Peyer's patch (tissue), 4 donors: ENCODE data around the gene CGN.

Experiments used
- CTCF ChIP-seq, 6 experiments: fragments of 450-650 bp in 4 of 6; fragments of 200-600 bp in 2 of 6; sonication (generic) in 1 of 6; IDR thresholded peaks; one replicate each; pipeline ENCODE4 v1.5.1; 2017 to 2019; ENCODE audit warnings: antibody characterized with exemption in 6 of 6, mild to moderate bottlenecking in 3 of 6, moderate library complexity in 1 of 6
- POLR2A ChIP-seq, 2 donors: fragments of 450-650 bp; IDR thresholded peaks; one replicate each; pipeline ENCODE4 v1.5.1; 2017; ENCODE audit warnings: antibody characterized with exemption in 2 of 2, mild to moderate bottlenecking in 2 of 2, moderate library complexity in 2 of 2

GRCh38 chr1:151539321-151540020 lies 28.3 kb downstream of the CGN start:
- TF ChIP-seq CTCF (IDR thresholded peaks at IDR 0.05) (peak in 2 of 6 experiments; percentile 3 to 30), POLR2A (IDR thresholded peaks at IDR 0.05) (peak; percentile 24 to 44)
